NCI-H1048 (cell line): ENCODE measurements around the gene GRM8.

Experiments
- DNase-seq: peaks from one replicate; lab custom pipeline; 2025; lab: John Stamatoyannopoulos, UW

GRM8 gene

DNA sequence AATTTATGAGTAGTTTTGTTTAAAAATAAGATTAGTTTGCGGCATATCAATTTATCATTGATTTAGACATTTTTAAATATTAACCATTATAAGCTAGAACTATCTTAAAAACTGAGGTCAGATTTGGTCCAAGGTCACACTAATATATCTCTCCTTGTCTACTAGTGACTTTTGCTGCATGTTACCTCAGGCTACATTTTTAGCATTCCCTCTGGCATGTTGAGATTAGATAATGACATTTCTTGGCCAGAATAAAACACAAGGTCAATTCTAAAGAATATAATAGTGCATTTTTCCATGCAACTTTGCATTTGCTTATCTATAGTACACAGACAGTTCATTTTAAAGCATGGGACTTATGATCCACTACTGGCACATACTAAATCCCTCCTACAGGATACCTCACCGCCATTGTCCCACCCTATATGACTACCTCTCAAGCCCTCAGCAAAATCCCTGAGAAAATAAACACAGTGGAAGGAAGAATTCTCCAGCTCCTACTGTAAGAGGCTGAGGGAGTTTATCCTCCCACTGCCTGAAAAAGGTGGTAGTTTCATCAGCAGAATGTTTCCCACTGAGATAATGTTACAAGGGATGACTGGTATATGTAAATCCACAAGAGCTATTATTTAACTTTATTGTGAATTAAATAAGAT is 816.4 kb downstream of the GRM8 start:
- no peak for DNase-seq

DNA sequence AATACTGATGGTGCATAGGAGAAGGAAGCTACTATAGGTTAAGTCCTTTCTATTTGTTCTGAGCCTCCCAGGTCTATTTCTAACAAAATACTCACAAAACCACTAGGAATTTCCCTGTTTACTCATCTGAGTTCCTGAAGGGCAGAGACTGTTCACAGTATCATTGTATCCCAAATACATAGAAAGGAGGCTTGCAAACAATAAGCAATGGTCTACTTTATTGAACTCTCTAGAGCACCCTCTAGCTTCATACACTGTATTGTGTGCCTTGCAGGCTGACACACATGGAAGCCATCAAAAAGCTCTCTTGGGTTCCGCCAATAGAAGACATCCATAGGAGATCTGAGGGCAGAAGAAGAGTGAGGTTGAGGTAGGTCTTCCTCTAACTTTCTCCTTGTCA is 826.1 kb downstream of the GRM8 start:
- no peak for DNase-seq

- no peak for DNase-seq
Measured at GRCh38 chr7:126424985-126425384, 827.8 kb downstream of the GRM8 start.

DNA sequence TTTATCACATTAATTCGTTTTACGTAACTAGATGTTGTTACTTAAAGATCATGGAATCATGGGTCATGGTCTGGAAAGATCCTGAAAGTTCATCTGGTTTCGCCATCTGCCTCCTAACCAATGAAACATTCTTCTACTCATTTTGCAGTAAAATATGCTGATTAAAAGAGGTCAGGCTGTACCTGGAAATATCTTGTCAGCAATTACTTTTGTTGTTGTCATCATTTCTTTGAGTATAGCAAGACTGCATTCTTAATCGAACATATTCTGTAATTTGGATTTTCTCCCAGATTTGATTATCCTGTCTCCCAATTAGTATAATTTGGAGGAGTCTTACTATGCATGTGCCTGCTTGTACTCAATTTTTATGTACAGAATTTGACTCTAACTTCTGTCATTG is 833.7 kb downstream of the GRM8 start:
- DNase-seq, result no peak

GRCh38 chr7:126411821-126412383 is 840.8 kb downstream of the GRM8 start:
- DNase-seq, result no peak

- no peak for DNase-seq
Measured at GRCh38 chr7:126411032-126411820, 841.5 kb downstream of the GRM8 start.

DNA sequence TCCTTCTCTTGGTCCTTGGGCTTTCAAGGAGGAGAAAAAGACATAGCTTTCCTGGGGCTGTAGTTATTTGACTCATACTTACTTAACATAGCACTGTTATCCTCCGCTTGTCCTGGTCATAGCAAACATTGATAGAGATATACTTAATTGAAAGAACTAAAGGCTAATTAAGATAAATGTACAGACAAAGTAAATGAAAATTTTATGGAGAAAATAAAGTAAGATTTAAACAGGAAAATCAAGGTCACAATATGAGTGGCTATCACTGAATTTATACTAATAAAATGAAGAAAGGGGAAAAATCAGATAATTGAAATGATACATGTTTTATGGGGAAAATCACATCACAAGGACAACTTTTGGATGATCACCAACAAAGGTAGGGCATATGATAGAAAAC is 849.7 kb downstream of the GRM8 start:
- no peak for DNase-seq

GRCh38 chr7:126401918-126402317 is 850.8 kb downstream of the GRM8 start:
- DNase-seq, result no peak

- DNase-seq, result no peak
Measured at GRCh38 chr7:126398851-126399529, 853.8 kb downstream of the GRM8 start.

DNA sequence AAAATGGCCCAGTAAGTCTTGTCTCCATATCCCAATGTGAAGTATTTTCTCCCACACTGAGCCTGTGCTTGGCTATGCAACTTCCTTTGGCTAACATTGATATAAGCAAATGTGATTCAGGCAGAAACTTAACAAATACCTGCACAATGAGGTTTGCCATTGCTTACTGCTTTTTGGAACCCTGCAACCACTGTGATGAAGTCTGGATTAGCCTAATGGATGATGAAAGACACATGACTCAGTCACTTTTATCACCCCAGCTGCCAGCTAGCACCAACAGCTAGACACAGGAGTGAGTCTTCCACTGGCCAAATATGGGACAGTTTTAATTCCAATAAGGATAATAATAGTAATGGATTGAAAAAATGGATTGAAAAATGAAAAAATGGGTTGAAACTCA is 854.5 kb downstream of the GRM8 start:
- DNase-seq, result no peak

DNA sequence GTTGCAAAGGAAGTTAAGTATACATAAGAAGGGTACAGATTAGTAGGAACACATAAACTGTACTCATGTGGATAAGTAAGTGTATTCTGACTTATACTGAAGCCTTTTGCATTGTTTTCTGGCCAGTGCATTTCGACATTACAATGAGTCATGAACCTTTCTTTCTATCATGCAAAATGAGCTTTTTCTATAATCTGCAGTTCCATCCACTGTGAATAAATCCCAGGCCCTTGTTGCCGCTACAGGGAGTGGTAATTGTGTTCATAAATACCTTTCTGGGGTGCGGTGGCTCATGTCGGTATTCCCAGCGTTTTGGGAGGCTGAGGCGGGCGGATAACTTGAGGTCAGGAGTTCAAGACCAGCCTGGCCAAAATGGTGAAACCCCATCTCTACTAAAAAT is 858.3 kb downstream of the GRM8 start:
- no peak for DNase-seq
